ENCODE data around the gene TOX3. TPM values are rescaled to one million over a fixed set of nuclear protein-coding genes. Genes with fewer than 3 reads are reported as not detected.

The TOX3 gene
- total and polyA plus RNA-seq, 2 of the 8 experiments (the other 6 are each of a cell fraction or from before 2014, with no cell fraction given): 16.7 to 31.2 TPM

- ChIA-PET CTCF (ENCODE audit: partially characterized antibody) (interaction anchor here (0.9 kb wide), 1 partner anchor 13 kb away, joined by 3 read pairs; no protein-coding TSS in a partner anchor), POLR2A (ENCODE audit: partially characterized antibody) (no interaction called here)
- DNase-seq (ENCODE audit: low read depth in 1 of 2, low spot score in 2 of 2) (no peak), FAIRE-seq (no peak)
- no peak overlapping the region for H4K8ac ChIP-seq (ENCODE audit: extremely low read depth, insufficient read depth, low read length)
- H2BK15ac ChIP-seq (ENCODE audit: low read length): no peak overlapping the region
- H2BK20ac ChIP-seq (ENCODE audit: low read length): no peak overlapping the region
- H3K56ac ChIP-seq (replicated peaks; ENCODE audit: insufficient read length, low read depth, low read length): no peak overlapping the region
- no peak overlapping the region for H2BK5ac ChIP-seq (ENCODE audit: low read depth, low read length)
- no peaks in the 10 kb centered on the region for H4K20me1 ChIP-seq (replicated peaks in 1 of 2; ENCODE audit: control insufficient read depth in 1 of 2, insufficient read depth in 2 of 2, low read length in 2 of 2)
- no peak overlapping the region for H2BK120ac ChIP-seq (replicated peaks; ENCODE audit: low read depth, low read length)
- H3K4me2 ChIP-seq (ENCODE audit: insufficient read depth in 1 of 2, low read depth in 2 of 2, low read length in 2 of 2): no peak overlapping the region
- H3K9ac ChIP-seq (replicated peaks in 1 of 4; ENCODE audit: extremely low read depth in 1 of 4, low read depth in 3 of 4, low read length in 3 of 4): no peak overlapping the region
- no peak for TF ChIP-seq SP1 (IDR thresholded peaks at IDR 0.05; ENCODE audit: low read depth, low read length)
- TF ChIP-seq PHF8 (conservative IDR thresholded peaks at IDR 0.05; ENCODE audit: low read depth, low read length): no peak
- TF ChIP-seq CHD2 (IDR thresholded peaks at IDR 0.05; ENCODE audit: low read length): no peak
- no peak for TF ChIP-seq SP4 (IDR thresholded peaks at IDR 0.05; ENCODE audit: low read length)
- no peak for TF ChIP-seq SAP30 (IDR thresholded peaks at IDR 0.05; ENCODE audit: insufficient read depth, insufficient replicate concordance, low read length)
- TF ChIP-seq GTF2F1 (IDR thresholded peaks at IDR 0.05; ENCODE audit: borderline replicate concordance, low read depth, low read length): no peak
- no peak overlapping the region for H3K18ac ChIP-seq (ENCODE audit: extremely low read depth, low read length)
- no peak overlapping the region for H3K27ac ChIP-seq (ENCODE audit: low read depth, low read length)
- H3K14ac ChIP-seq (ENCODE audit: insufficient read length): no peak overlapping the region
- no peak overlapping the region for H2AFZ ChIP-seq (ENCODE audit: low read length)
- no peaks in the 10 kb centered on the region for H3K36me3 ChIP-seq (ENCODE audit: control insufficient read depth in 2 of 4, insufficient read depth in 4 of 4, low read length in 3 of 4)
- no peaks in the 10 kb centered on the region for H3K79me2 ChIP-seq (ENCODE audit: control insufficient read depth in 1 of 2, insufficient read depth in 2 of 2, low read length in 2 of 2)
- H3K23me2 ChIP-seq (ENCODE audit: low read depth, low read length): no peaks in the 10 kb centered on the region
- no peak overlapping the region for H3K23ac ChIP-seq (ENCODE audit: insufficient read length)
- H2AK5ac ChIP-seq (ENCODE audit: low read depth, low read length): no peak overlapping the region
- H4K91ac ChIP-seq (replicated peaks; ENCODE audit: insufficient read length, low read length): no peak overlapping the region
- WGBS, 2 experiments (ENCODE audit: extremely low coverage in 1 of 2, insufficient coverage in 1 of 2, insufficient read length in 1 of 2, insufficient replicate concordance in 2 of 2, low coverage in 1 of 2, low lambda C conversion rate in 2 of 2, missing lambda C conversion rate in 1 of 2): 43% methylated on average over 1 of the region's 1 CpG; no CpG with 5 or more reads in 1 of the 2 experiments
- no peaks in the 10 kb centered on the region; a peak in 1 of 7 replicates for H3K4me1 ChIP-seq (replicated peaks in 1 of 4; ENCODE audit: control insufficient read depth in 3 of 4, insufficient read depth in 4 of 4, low read length in 3 of 4)
- H3K9me3 ChIP-seq (ENCODE audit: insufficient read depth in 2 of 2, low read depth in 1 of 2, low read length in 1 of 2): peaks cover 3 to 9% of the 10 kb centered on the region in 2 experiments; a peak in 1 of 4 replicates
- no peak overlapping the region for H2BK12ac ChIP-seq (ENCODE audit: low read depth, low read length)
- H3K79me1 ChIP-seq (ENCODE audit: low read depth, low read length): no peaks in the 10 kb centered on the region
- peaks cover 0 to 1% (median 0%) of the 10 kb centered on the region in 4 experiments; a peak in 2 of 7 replicates for H3K27me3 ChIP-seq (replicated peaks in 1 of 4; ENCODE audit: control insufficient read depth in 3 of 4, extremely low read depth in 1 of 4, insufficient read depth in 3 of 4, low read length in 3 of 4)
- H3K4me3 ChIP-seq (ENCODE audit: extremely low read depth in 1 of 4, insufficient read depth in 2 of 4, low read depth in 3 of 4, low read length in 4 of 4): no peak overlapping the region
- H4K5ac ChIP-seq (ENCODE audit: insufficient read length, low read depth, low read length): no peak overlapping the region
- H3K4ac ChIP-seq (replicated peaks; ENCODE audit: insufficient read length, low read depth, low read length): no peak overlapping the region
Measured at GRCh38 chr16:52416888-52417287, 130.1 kb downstream of the TOX3 start.

All from H1 (cell line).